Lower leg skin (tissue), 3 donors: ENCODE data around the gene GPR141.

ENCODE experiments used
- POLR2A ChIP-seq, 2 donors: fragments of 450-650 bp; IDR thresholded peaks; one replicate each; pipeline ENCODE4 v1.6.1; 2016 to 2017; ENCODE audit warnings: antibody characterized with exemption in 2 of 2, mild to moderate bottlenecking in 1 of 2, moderate library complexity in 1 of 2
- TF ChIP-seq, protein P1 (sequence below), 3 donors: fragments of 450-650 bp; IDR thresholded peaks; one replicate each; pipeline ENCODE4 v1.5.1; 2016; ENCODE audit warnings: antibody characterized with exemption in 3 of 3, mild to moderate bottlenecking in 3 of 3, moderate library complexity in 2 of 3

DNA sequence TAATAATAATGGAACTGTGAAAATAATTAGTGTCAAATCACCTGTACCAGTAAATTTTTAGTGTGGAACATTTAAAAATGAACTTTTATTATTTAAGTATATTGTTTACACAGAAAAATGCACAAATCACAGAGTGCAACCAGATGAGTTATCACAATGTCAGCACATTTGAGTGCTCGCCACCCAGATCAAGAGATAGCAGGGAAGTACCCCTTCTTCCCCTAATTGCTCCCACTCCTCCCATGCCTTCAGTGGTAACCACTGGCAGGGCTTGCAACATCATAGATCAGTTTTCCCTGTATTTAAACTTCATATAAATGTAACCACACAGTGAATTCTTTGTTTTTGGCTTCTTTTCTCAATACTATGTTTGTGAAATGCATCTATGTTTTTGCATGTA is 7.8 kb upstream of the GPR141 start:
- TF ChIP-seq, protein P1, sequence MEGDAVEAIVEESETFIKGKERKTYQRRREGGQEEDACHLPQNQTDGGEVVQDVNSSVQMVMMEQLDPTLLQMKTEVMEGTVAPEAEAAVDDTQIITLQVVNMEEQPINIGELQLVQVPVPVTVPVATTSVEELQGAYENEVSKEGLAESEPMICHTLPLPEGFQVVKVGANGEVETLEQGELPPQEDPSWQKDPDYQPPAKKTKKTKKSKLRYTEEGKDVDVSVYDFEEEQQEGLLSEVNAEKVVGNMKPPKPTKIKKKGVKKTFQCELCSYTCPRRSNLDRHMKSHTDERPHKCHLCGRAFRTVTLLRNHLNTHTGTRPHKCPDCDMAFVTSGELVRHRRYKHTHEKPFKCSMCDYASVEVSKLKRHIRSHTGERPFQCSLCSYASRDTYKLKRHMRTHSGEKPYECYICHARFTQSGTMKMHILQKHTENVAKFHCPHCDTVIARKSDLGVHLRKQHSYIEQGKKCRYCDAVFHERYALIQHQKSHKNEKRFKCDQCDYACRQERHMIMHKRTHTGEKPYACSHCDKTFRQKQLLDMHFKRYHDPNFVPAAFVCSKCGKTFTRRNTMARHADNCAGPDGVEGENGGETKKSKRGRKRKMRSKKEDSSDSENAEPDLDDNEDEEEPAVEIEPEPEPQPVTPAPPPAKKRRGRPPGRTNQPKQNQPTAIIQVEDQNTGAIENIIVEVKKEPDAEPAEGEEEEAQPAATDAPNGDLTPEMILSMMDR (IDR thresholded peaks at IDR 0.05): no peak
- TF ChIP-seq POLR2A (IDR thresholded peaks at IDR 0.05): no peak
